Spleen (tissue), 7 donors: ENCODE data around the gene ABLIM2.

ENCODE experiments used
- CTCF ChIP-seq, 11 experiments: fragments of 200-600 bp in 7 of 11; fragments of 450-650 bp in 4 of 11; sonication (generic) in 4 of 11; IDR thresholded peaks in 8 of 11; conservative IDR thresholded peaks in 3 of 11; 1 replicate in 7 of 11; 2 replicates in 4 of 11; pipeline versions ENCODE4 v1.4.0 to v1.8.0; 2016 to 2021; ENCODE audit warnings: antibody characterized with exemption in 11 of 11, inconsistent platforms in 4 of 11, mild to moderate bottlenecking in 1 of 11
- POLR2A ChIP-seq, 3 donors: fragments of 450-650 bp; IDR thresholded peaks; one replicate each; pipeline ENCODE4 v1.5.1; 2017; ENCODE audit warnings: antibody characterized with exemption in 3 of 3, mild to moderate bottlenecking in 1 of 3
- POLR2AphosphoS5 ChIP-seq, 3 donors: sonication (generic); formaldehyde crosslinking; IDR thresholded peaks; one replicate each; pipeline ENCODE4 v1.5.1; 2017; ENCODE audit warnings: antibody characterized with exemption in 3 of 3
- donor health status: DM: no; HTN: no; CAD: no; lungs with moderate emphysema.
- donor health status: DM: no; HTN: no; CAD: no.
- donor health status: DM: no; HTN: no; CAD: no.

DNA sequence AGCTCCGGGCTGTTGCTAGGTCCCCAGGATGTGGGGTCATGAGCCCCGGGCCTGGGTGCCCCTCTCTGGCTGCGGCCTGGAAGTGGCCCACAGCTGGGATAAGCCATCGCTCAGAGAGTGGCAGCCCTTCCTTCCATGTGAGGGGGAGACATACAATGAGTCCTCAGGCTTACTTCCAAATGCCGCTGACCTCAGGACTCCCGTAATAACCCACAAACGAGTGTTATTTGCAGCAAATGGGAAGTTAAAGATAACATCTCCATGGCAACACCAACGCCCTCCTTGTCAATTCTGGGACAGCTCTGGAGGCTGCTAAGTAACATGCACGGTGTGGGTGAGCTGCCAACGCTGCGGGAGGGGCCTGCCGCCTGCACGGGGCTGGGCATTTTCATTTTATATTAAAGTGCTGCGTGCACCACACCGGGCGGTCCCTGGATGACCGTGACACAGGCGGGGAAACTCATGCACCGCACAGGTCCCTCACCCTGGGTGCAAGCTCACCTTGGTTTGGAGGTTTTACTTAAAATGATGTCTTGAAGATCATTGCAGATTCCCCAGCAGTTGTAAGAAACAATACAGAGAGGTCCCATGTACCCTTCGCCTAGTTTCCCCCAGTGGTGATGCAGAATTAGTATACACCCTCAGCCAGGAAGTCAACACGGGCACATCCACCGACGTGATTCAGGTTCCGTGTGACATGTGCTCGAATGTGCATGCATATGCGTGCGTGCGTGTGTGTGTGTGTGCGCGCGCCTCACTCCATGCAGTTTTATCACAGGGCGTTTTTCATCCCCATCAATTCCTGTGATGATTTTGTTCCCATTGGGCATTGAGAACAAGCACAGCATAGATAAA is 79.4 kb downstream of the ABLIM2 start:
- TF ChIP-seq CTCF (IDR thresholded peaks at IDR 0.05 in 8 of 11, conservative IDR thresholded peaks at IDR 0.05 in 3 of 11) (no peak), POLR2AphosphoS5 (IDR thresholded peaks at IDR 0.05) (peak; percentile 33 to 66 (median 35)), POLR2A (IDR thresholded peaks at IDR 0.05) (no peak)
